ENCODE measurements around the gene KIF6.

Gene KIF6

DNA sequence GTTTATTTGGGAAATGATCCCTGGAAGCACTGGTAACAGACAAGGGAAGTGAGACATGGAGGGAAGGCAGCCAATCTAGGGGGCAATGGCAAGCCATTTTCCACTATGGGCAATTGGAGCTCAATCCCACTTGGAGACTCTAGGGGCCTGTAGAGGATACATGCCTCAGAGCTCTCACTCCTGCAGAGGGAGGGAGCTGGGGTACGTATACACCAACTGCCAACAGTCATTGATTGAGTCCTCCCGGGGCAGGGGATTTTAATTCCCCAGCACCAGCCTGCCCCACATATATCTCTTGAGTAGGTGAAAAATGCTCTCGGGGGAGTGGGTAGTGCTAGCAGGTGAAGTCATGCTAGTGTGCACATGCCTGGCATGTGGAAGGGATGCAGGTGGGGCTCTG is 323.8 kb downstream of the KIF6 start:
- no peaks in the 10 kb centered on the region for H3K9me3 ChIP-seq (replicated peaks; ENCODE audit: insufficient read depth, low read length)
- H3K27ac ChIP-seq (ENCODE audit: low read length), result no peak overlapping the region
- no peaks in the 10 kb centered on the region for H3K79me2 ChIP-seq (ENCODE audit: low read length)
- TF ChIP-seq EZH2 (optimal IDR thresholded peaks at IDR 0.05; ENCODE audit: low read depth, low read length) (no peak), EZH2phosphoT487 (IDR thresholded peaks at IDR 0.05; ENCODE audit: low read length) (no peak), CTCF (IDR thresholded peaks at IDR 0.05; ENCODE audit: low read length) (no peak)
- H3K4me3 ChIP-seq (ENCODE audit: low read length), result no peak overlapping the region
- H3K27me3 ChIP-seq (replicated peaks; ENCODE audit: insufficient read depth, low read length), result no peaks in the 10 kb centered on the region
- H3K36me3 ChIP-seq (replicated peaks; ENCODE audit: insufficient read depth, low read length), result no peaks in the 10 kb centered on the region
- H3K4me2 ChIP-seq (ENCODE audit: low read depth, low read length), result no peak overlapping the region
- no peaks in the 10 kb centered on the region for H3K9me2 ChIP-seq (replicated peaks; ENCODE audit: insufficient read depth, low read length)
- no peak for DNase-seq
- no peaks in the 10 kb centered on the region for H4K20me1 ChIP-seq (ENCODE audit: insufficient read depth, low read length)
- H2AFZ ChIP-seq (ENCODE audit: low read length), result no peak overlapping the region
- H3F3A ChIP-seq (ENCODE audit: insufficient read depth, low read length), result no peaks in the 10 kb centered on the region
- H3K9ac ChIP-seq (ENCODE audit: low read length), result no peak overlapping the region
- H3K4me1 ChIP-seq (ENCODE audit: low read length), result no peaks in the 10 kb centered on the region

- H3F3A ChIP-seq (ENCODE audit: insufficient read depth, low read length), result no peaks in the 10 kb centered on the region
- no peaks in the 10 kb centered on the region for H3K27me3 ChIP-seq (replicated peaks; ENCODE audit: insufficient read depth, low read length)
- no peaks in the 10 kb centered on the region for H3K4me1 ChIP-seq (ENCODE audit: low read length)
- no peaks in the 10 kb centered on the region for H3K79me2 ChIP-seq (ENCODE audit: low read length)
- no peaks in the 10 kb centered on the region for H3K9me3 ChIP-seq (replicated peaks; ENCODE audit: insufficient read depth, low read length)
- no peaks in the 10 kb centered on the region for H4K20me1 ChIP-seq (ENCODE audit: insufficient read depth, low read length)
- H3K36me3 ChIP-seq (replicated peaks; ENCODE audit: insufficient read depth, low read length), result no peaks in the 10 kb centered on the region
- TF ChIP-seq EZH2phosphoT487 (IDR thresholded peaks at IDR 0.05; ENCODE audit: low read length) (no peak), CTCF (IDR thresholded peaks at IDR 0.05; ENCODE audit: low read length) (no peak), EZH2 (optimal IDR thresholded peaks at IDR 0.05; ENCODE audit: low read depth, low read length) (no peak)
- no peak for DNase-seq
- no peak overlapping the region for H3K4me3 ChIP-seq (ENCODE audit: low read length)
- no peak overlapping the region for H2AFZ ChIP-seq (ENCODE audit: low read length)
- H3K9ac ChIP-seq (ENCODE audit: low read length), result no peak overlapping the region
- H3K9me2 ChIP-seq (replicated peaks; ENCODE audit: insufficient read depth, low read length), result no peaks in the 10 kb centered on the region
- no peak overlapping the region for H3K4me2 ChIP-seq (ENCODE audit: low read depth, low read length)
- no peak overlapping the region for H3K27ac ChIP-seq (ENCODE audit: low read length)
Measured at GRCh38 chr6:39400026-39400425, 325.2 kb downstream of the KIF6 start.

GRCh38 chr6:39396854-39397253 is 328.4 kb downstream of the KIF6 start:
- H3F3A ChIP-seq (ENCODE audit: insufficient read depth, low read length), result no peaks in the 10 kb centered on the region
- H3K9ac ChIP-seq (ENCODE audit: low read length), result no peak overlapping the region
- H3K9me2 ChIP-seq (replicated peaks; ENCODE audit: insufficient read depth, low read length), result no peaks in the 10 kb centered on the region
- H3K27ac ChIP-seq (ENCODE audit: low read length), result no peak overlapping the region
- no peak for TF ChIP-seq CTCF (IDR thresholded peaks at IDR 0.05; ENCODE audit: low read length)
- TF ChIP-seq EZH2 (optimal IDR thresholded peaks at IDR 0.05; ENCODE audit: low read depth, low read length), result no peak
- no peak overlapping the region for H2AFZ ChIP-seq (ENCODE audit: low read length)
- H4K20me1 ChIP-seq (ENCODE audit: insufficient read depth, low read length), result no peaks in the 10 kb centered on the region
- no peaks in the 10 kb centered on the region for H3K4me1 ChIP-seq (ENCODE audit: low read length)
- no peaks in the 10 kb centered on the region for H3K79me2 ChIP-seq (ENCODE audit: low read length)
- H3K36me3 ChIP-seq (replicated peaks; ENCODE audit: insufficient read depth, low read length), result no peaks in the 10 kb centered on the region
- H3K9me3 ChIP-seq (replicated peaks; ENCODE audit: insufficient read depth, low read length), result no peaks in the 10 kb centered on the region
- DNase-seq, result no peak
- H3K27me3 ChIP-seq (replicated peaks; ENCODE audit: insufficient read depth, low read length), result no peaks in the 10 kb centered on the region
- H3K4me3 ChIP-seq (ENCODE audit: low read length), result no peak overlapping the region
- no peak overlapping the region for H3K4me2 ChIP-seq (ENCODE audit: low read depth, low read length)
